ENCODE data around the gene DPP10. TPM values are rescaled to one million over a fixed set of nuclear protein-coding genes. Genes with fewer than 3 reads are reported as not detected.
A peak's percentile ranks its signal among the peaks of the same experiment; 100 is the strongest.
"Not testable (repeated sequence)": the region's sequence is repeated elsewhere in the genome, so short reads cannot be mapped to it uniquely, and the experiment has no call there.

DPP10 gene
- total and polyA plus RNA-seq, 4 donors = 0.04 to 4.1 (median 0.48) TPM

GRCh38 chr2:114745700-114746099, 303.3 kb downstream of the DPP10 start (continued):
- no peak for TF ChIP-seq SP1 (IDR thresholded peaks at IDR 0.05)
- TF ChIP-seq MAX (IDR thresholded peaks at IDR 0.05) = no peak
- TF ChIP-seq JUND (IDR thresholded peaks at IDR 0.05) = no peak
- TF ChIP-seq FOXA1 (IDR thresholded peaks at IDR 0.05) = no peak
- no peak for TF ChIP-seq YY1 (IDR thresholded peaks at IDR 0.05)
- no peak for TF ChIP-seq GABPA (IDR thresholded peaks at IDR 0.05 in 1 of 2, conservative IDR thresholded peaks at IDR 0.05 in 1 of 2)

GRCh38 chr2:114748175-114748574, 305.7 kb downstream of the DPP10 start:
- H3K27me3 ChIP-seq (ENCODE audit: control insufficient read depth in 4 of 4, insufficient read depth in 4 of 4, low read length in 3 of 4); H3K4me3 ChIP-seq (ENCODE audit: low read depth in 1 of 3, low read length in 3 of 3); DNase-seq (ENCODE audit: low spot score); H3K36me3 ChIP-seq (ENCODE audit: control insufficient read depth in 4 of 4, insufficient read depth in 3 of 4, low read depth in 1 of 4, low read length in 3 of 4); H3K4me1 ChIP-seq (ENCODE audit: control insufficient read depth in 4 of 4, insufficient read depth in 4 of 4, low read length in 3 of 4); H3K27ac ChIP-seq (ENCODE audit: low read depth in 1 of 2, low read length in 2 of 2); H3K9me3 ChIP-seq (ENCODE audit: control insufficient read depth in 4 of 4, low read length in 3 of 4); H3K9ac ChIP-seq (ENCODE audit: low read depth in 1 of 2, low read length in 2 of 2): not testable (repeated sequence)
- 85% methylated on average over 4 of the region's 5 CpGs for WGBS

GRCh38 chr2:114752425-114752824, 310.0 kb downstream of the DPP10 start:
- no peak for DNase-seq (ENCODE audit: low spot score)
- TF ChIP-seq GABPA (IDR thresholded peaks at IDR 0.05 in 1 of 2, conservative IDR thresholded peaks at IDR 0.05 in 1 of 2) (no peak), TAF1 (conservative IDR thresholded peaks at IDR 0.05) (no peak)
- Histone ChIP-seq H3K9me3 (ENCODE audit: control insufficient read depth in 4 of 4, low read length in 3 of 4) (no peaks in the 10 kb centered on the region), H3K4me3 (ENCODE audit: low read depth in 1 of 3, low read length in 3 of 3) (no peak overlapping the region), H3K36me3 (ENCODE audit: control insufficient read depth in 4 of 4, insufficient read depth in 3 of 4, low read depth in 1 of 4, low read length in 3 of 4) (no peaks in the 10 kb centered on the region), H3K27me3 (ENCODE audit: control insufficient read depth in 4 of 4, insufficient read depth in 4 of 4, low read length in 3 of 4) (no peaks in the 10 kb centered on the region), H3K27ac (ENCODE audit: low read depth in 1 of 2, low read length in 2 of 2) (no peak overlapping the region), H3K4me1 (ENCODE audit: control insufficient read depth in 4 of 4, insufficient read depth in 4 of 4, low read length in 3 of 4) (no peaks in the 10 kb centered on the region), H3K9ac (ENCODE audit: low read depth in 1 of 2, low read length in 2 of 2) (no peak overlapping the region)
- 63% methylated on average over 4 of the region's 4 CpGs for WGBS

- TF ChIP-seq JUND (IDR thresholded peaks at IDR 0.05) (no peak), RXRA (IDR thresholded peaks at IDR 0.05) (peak in 1 of 2 donors; percentile 11), CTCF (IDR thresholded peaks at IDR 0.05; ENCODE audit: low read depth, low read length, missing input control) (no peak), HNF4A (conservative IDR thresholded peaks at IDR 0.05) (peak in 1 of 2 donors; percentile 26), ATF3 (IDR thresholded peaks at IDR 0.05) (no peak), ZBTB33 (IDR thresholded peaks at IDR 0.05) (no peak), SP1 (IDR thresholded peaks at IDR 0.05) (no peak)
- H3K9me3 ChIP-seq (ENCODE audit: control insufficient read depth in 4 of 4, low read length in 3 of 4) = no peaks in the 10 kb centered on the region
- H3K27me3 ChIP-seq (ENCODE audit: control insufficient read depth in 4 of 4, insufficient read depth in 4 of 4, low read length in 3 of 4) = no peaks in the 10 kb centered on the region
- no peak overlapping the region for H3K9ac ChIP-seq (ENCODE audit: low read depth in 1 of 2, low read length in 2 of 2)
- no peak for DNase-seq (ENCODE audit: low spot score)
- H3K36me3 ChIP-seq (ENCODE audit: control insufficient read depth in 4 of 4, insufficient read depth in 3 of 4, low read depth in 1 of 4, low read length in 3 of 4) = no peaks in the 10 kb centered on the region
- H3K27ac ChIP-seq (ENCODE audit: low read depth in 1 of 2, low read length in 2 of 2) = no peak overlapping the region
- no peak overlapping the region for H3K4me3 ChIP-seq (ENCODE audit: low read depth in 1 of 3, low read length in 3 of 3)
- 37% methylated on average over 2 of the region's 2 CpGs for WGBS
- H3K4me1 ChIP-seq (ENCODE audit: control insufficient read depth in 4 of 4, insufficient read depth in 4 of 4, low read length in 3 of 4) = no peaks in the 10 kb centered on the region
Measured at GRCh38 chr2:114753145-114753544, 310.7 kb downstream of the DPP10 start.

All from liver (tissue), 9 donors.